ENCODE data around the gene IGLL1.

DNA sequence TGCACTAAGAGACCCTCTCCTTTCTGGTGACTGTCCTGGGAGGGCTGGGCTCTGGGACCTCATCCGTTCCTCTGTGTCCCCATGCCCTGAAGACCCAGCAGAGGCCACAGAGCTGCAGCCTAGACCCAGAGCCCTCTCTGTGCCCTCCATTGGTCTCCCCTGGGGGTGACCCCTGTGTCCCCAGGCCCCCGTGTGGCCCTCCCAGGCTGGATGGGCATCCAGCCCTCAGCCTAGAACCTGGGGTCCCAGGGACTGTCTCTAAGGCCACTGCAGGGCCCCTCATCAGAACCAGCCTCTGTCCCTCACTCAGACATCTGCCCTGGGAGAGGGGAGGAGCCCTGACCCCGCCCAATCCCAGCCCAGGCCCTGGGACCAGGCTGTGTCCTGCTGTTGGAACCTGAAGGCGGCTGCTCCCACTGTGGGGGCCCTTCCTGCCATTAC, 5.7 kb downstream of the IGLL1 start:
- TF ChIP-seq CTCF (IDR thresholded peaks at IDR 0.05; ENCODE audit: low read depth, low read length, poor library complexity, severe bottlenecking) (no peak), EZH2phosphoT487 (IDR thresholded peaks at IDR 0.05; ENCODE audit: borderline replicate concordance, low read length) (no peak)

All from DOHH2 (cell line).